ENCODE measurements around the gene CORT. TPM values are rescaled to one million over a fixed set of nuclear protein-coding genes. Genes with fewer than 3 reads are reported as not detected.

The CORT gene
- total and polyA plus RNA-seq, 10 of the 15 experiments (the other 5 are each of a cell fraction or from before 2014, with no cell fraction given): 0.09 to 0.49 (median 0.23) TPM; not detected in 1

- no peak for TF ChIP-seq ATF2 (IDR thresholded peaks at IDR 0.05; ENCODE audit: low read length)
- no peak for TF ChIP-seq PRDM15 (CRISPR knock-in tag; IDR thresholded peaks at IDR 0.05)
- peak; percentile 62; the same call in 1 of the 2 replicates for TF ChIP-seq ZBTB33 (IDR thresholded peaks at IDR 0.05)
- peak; percentile 78 for TF ChIP-seq SIX5 (IDR thresholded peaks at IDR 0.05; ENCODE audit: low read depth, low read length, severe bottlenecking)
- TF ChIP-seq HDAC2 (IDR thresholded peaks at IDR 0.05): no peak
- no peak for TF ChIP-seq NFIC (IDR thresholded peaks at IDR 0.05; ENCODE audit: low read depth, low read length)
- no peak for TF ChIP-seq SMAD5 (IDR thresholded peaks at IDR 0.05; ENCODE audit: low read depth)
- TF ChIP-seq KAT2A (conservative IDR thresholded peaks at IDR 0.05; ENCODE audit: control insufficient read depth, low read depth, low read length): no peak
- no peak for TF ChIP-seq ZNF687 (IDR thresholded peaks at IDR 0.05)
- TF ChIP-seq NR2C1 (IDR thresholded peaks at IDR 0.05): peak; percentile 84
- peak; percentile 39 for TF ChIP-seq E4F1 (IDR thresholded peaks at IDR 0.05; ENCODE audit: borderline replicate concordance, partially characterized antibody)
- 0 out of 2 replicates have a peak, but pooled peaks have one; percentile 10 for TF ChIP-seq MYB (IDR thresholded peaks at IDR 0.05; ENCODE audit: borderline replicate concordance, low read depth, low read length)
These were observed 25.0 kb downstream of the CORT start, which contains the start of gene PEX14 (continued) for GRCh38 chr1:10474613-10475507.
